Prostate gland (tissue), 2 donors: ENCODE data around the gene TOM1. TPM values are rescaled to one million over a fixed set of nuclear protein-coding genes. Genes with fewer than 3 reads are reported as not detected.

Experiments used
- DNase-seq: peaks from one replicate; pipeline ENCODE4 v3.0.0-alpha.2; 2019; ENCODE audit warnings: low spot score
- H3K27ac ChIP-seq, 2 donors: fragments of 200-600 bp; sonication (generic); 2 replicates each; pipeline ENCODE4 v1.5.1; 2017 to 2019
- H3K27me3 ChIP-seq: fragments of 200-600 bp; sonication (generic); replicated peaks from 2 replicates; pipeline ENCODE4 v1.5.1; 2019; ENCODE audit not compliant: insufficient read depth
- H3K36me3 ChIP-seq, 2 donors: fragments of 200-600 bp; sonication (generic); 1 replicate in 1 of 2; 2 replicates in 1 of 2; pipeline versions ENCODE4 v1.5.1 to v1.8.1; 2017 to 2019
- H3K4me1 ChIP-seq: fragments of 200-600 bp; sonication (generic); replicated peaks from 2 replicates; pipeline ENCODE4 v1.5.1; 2019
- H3K4me3 ChIP-seq, 2 donors: fragments of 200-600 bp; sonication (generic); 2 replicates each; pipeline ENCODE4 v1.5.1; 2017 to 2019
- H3K9me3 ChIP-seq: fragments of 200-600 bp; sonication (generic); 2 replicates; pipeline ENCODE4 v1.5.1; 2017
- POLR2A ChIP-seq: fragments of 450-650 bp; IDR thresholded peaks from one replicate; pipeline ENCODE4 v1.6.1; 2016; ENCODE audit warnings: antibody characterized with exemption, mild to moderate bottlenecking
- POLR2AphosphoS5 ChIP-seq: sonication (generic); formaldehyde crosslinking; IDR thresholded peaks from one replicate; pipeline ENCODE4 v1.6.1; 2017; ENCODE audit warnings: antibody characterized with exemption
- WGBS: methylation state at CpG from one replicate; pipeline ENCODE4 v1.1.5; 2018; 5-methylcytosine and 5-hydroxymethylcytosine counted together
- intact Hi-C: fragments of 100-400 bp; cut with DNase I; formaldehyde crosslinking; loops from one replicate; pipeline ENCODE4 v1.14.2; 2022
- total RNA-seq, 2 donors: library from RNA; depleted of rRNA; stranded (reverse); fragments of >200 nt; gene quantifications; one replicate each; pipeline ENCODE4 v1.1.0, GENCODE V29; 2016
- TF ChIP-seq, protein P1 (sequence below), 4 experiments: fragments of 200-600 bp in 2 of 4; fragments of 450-650 bp in 2 of 4; sonication (generic) in 2 of 4; IDR thresholded peaks; 1 replicate in 3 of 4; 2 replicates in 1 of 4; pipeline ENCODE4 v1.5.1; 2016 to 2019; ENCODE audit warnings: antibody characterized with exemption in 4 of 4, mild to moderate bottlenecking in 2 of 4, moderate library complexity in 2 of 4

Gene TOM1
- 10 to 100 TPM; 65.6 to 68.6 TPM for total RNA-seq

DNA sequence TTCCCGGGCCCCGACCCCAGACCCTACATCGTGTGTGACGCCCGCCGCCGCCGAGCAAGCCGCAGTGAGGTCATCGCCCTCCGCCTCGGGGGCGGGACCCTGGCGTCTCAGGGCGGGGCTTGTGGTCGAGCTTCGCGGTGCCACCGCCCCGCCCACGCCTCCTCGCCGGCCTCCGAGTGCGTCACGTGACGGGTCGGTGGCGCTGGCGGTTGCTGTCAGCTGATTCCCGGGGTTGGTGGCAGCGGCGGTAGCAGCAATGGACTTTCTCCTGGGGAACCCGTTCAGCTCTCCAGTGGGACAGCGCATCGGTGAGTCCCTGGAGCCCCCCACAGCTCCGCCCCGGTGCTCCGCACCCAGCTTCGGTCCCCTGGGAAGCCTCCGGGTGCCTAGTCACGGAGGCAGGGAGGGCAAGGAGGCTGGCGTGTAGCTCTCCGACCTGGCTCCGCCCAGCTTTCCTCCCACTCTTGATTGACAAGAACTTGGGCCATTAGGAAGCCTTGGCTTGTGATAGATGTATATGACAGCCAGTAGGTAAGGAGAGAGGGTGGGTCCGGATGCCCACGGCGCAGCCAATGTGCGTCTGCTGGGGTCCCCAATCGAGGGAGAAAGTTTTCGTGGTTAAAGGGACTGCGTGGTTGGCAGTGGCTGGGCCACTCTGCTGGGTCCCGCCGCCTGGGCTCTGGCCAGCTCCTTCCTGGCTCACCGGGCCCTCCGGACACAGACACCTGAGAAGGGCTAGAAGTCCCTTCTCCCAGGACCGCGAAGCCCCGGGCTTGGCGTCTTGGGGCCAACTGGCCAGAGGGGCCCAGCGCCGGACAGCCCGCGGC, at the start of gene TOM1:
Gene TOM1, plus strand, starts transcription at position 222 of the 827 bp plus-strand sequence. Its CDS starts 35 bp downstream, at position 257.
- Histone ChIP-seq H3K4me3 (peak within 1 kb of the TSS; percentile 59 to 73), H3K36me3 (no peaks in the 10 kb centered on the region), H3K4me1 (no peaks in the 10 kb centered on the region), H3K27me3 (no peaks in the 10 kb centered on the region), H3K27ac (peak within 1 kb of the TSS; percentile 94), H3K9me3 (no peaks in the 10 kb centered on the region)
- intact Hi-C loops, result loop anchor here (10.0 kb wide), 1 partner anchor 1225 kb away; the partner anchor contains the start of gene EIF3D
- whole genome bisulfite sequencing, result 0% methylated on average over 41 of the region's 64 CpGs
- peak; percentile 92 for TF ChIP-seq POLR2A
- TF ChIP-seq POLR2AphosphoS5, result peak; percentile 90
- TF ChIP-seq, protein P1, sequence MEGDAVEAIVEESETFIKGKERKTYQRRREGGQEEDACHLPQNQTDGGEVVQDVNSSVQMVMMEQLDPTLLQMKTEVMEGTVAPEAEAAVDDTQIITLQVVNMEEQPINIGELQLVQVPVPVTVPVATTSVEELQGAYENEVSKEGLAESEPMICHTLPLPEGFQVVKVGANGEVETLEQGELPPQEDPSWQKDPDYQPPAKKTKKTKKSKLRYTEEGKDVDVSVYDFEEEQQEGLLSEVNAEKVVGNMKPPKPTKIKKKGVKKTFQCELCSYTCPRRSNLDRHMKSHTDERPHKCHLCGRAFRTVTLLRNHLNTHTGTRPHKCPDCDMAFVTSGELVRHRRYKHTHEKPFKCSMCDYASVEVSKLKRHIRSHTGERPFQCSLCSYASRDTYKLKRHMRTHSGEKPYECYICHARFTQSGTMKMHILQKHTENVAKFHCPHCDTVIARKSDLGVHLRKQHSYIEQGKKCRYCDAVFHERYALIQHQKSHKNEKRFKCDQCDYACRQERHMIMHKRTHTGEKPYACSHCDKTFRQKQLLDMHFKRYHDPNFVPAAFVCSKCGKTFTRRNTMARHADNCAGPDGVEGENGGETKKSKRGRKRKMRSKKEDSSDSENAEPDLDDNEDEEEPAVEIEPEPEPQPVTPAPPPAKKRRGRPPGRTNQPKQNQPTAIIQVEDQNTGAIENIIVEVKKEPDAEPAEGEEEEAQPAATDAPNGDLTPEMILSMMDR (IDR thresholded peaks at IDR 0.05), result peak in 1 of 4 experiments; percentile 17
- DNase-seq, result peak; percentile 96

DNA sequence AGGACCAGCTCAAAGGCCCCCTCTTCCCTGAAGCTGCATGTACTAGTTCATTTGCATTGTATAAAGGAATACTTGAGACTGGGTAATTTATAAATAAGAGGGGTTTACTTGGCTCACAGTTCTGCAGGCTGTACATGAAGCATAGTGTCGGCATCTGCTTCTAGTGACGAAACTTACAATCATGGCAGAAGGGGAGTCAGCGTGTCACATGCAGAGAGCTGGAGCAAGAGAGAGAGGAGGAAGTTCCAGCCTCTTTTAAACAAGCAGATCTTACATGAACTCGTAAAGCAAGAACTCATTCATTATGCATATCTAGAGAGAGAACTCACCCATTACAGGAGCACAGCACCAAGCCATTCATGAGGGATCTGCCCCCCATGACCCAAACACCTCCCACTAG, 49.5 kb upstream of the TOM1 start:
- WGBS, result 76% methylated on average over 4 of the region's 4 CpGs
- intact Hi-C loops, result no loop called here
- no peak overlapping the region for H3K27ac ChIP-seq
- no peaks in the 10 kb centered on the region for H3K27me3 ChIP-seq
- no peaks in the 10 kb centered on the region for H3K36me3 ChIP-seq
- H3K9me3 ChIP-seq, result no peaks in the 10 kb centered on the region
- no peak overlapping the region for H3K4me3 ChIP-seq
- DNase-seq, result no peak
- TF ChIP-seq POLR2AphosphoS5 (no peak), POLR2A (no peak)
- TF ChIP-seq, protein P1 (IDR thresholded peaks at IDR 0.05), result no peak
- no peaks in the 10 kb centered on the region for H3K4me1 ChIP-seq

DNA sequence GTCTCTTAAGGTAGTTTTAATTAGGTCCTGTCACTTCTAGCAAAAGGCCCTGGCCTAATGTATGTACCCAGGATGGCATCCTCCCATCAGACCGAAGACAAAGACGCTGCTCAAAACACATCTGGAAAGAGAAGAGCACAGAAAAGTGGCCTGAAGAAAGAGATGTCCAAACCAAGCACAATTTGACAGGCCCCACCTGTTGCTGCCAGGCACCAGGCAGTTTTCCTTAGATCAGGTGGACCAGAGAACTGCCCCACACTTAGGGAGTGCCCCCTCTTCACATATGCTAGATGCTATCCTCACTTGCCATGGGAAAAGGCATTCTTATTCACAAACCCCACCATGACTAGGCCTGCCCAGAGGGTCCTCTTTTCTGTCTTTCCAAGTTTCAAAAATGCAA, 45.7 kb upstream of the TOM1 start:
- Histone ChIP-seq H3K9me3 (no peaks in the 10 kb centered on the region), H3K4me3 (no peak overlapping the region), H3K36me3 (no peaks in the 10 kb centered on the region), H3K27me3 (no peaks in the 10 kb centered on the region), H3K27ac (no peak overlapping the region), H3K4me1 (no peaks in the 10 kb centered on the region)
- intact Hi-C loops, result no loop called here
- WGBS, result 81% methylated on average over 2 of the region's 2 CpGs
- DNase-seq, result no peak
- no peak for TF ChIP-seq POLR2AphosphoS5
- no peak for TF ChIP-seq POLR2A
- TF ChIP-seq, protein P1 (IDR thresholded peaks at IDR 0.05), result no peak

DNA sequence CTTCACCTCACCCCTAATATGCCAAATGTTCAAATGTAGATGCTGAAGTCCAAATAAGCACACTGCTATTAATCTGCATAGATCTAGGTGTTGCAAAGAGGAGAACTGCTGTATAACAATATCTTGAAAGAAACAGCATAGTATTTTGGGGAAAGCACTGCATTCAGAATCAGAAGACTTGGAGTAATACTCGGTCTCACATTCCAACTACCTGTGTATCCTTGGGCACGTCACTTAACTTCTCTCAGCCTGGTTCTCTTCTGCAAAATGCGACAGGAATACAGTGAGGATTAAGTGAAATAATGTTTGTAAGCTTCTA, 42.7 kb upstream of the TOM1 start:
- intact Hi-C loops, result no loop called here
- no peaks in the 10 kb centered on the region for H3K36me3 ChIP-seq
- peak overlapping the region; percentile 93 to 95 for H3K27ac ChIP-seq
- H3K4me3 ChIP-seq, result peak overlapping the region; percentile 81 to 95
- no peaks in the 10 kb centered on the region for H3K4me1 ChIP-seq
- WGBS, result 5% methylated on average over 3 of the region's 3 CpGs
- H3K9me3 ChIP-seq, result no peaks in the 10 kb centered on the region
- no peak for TF ChIP-seq POLR2A
- TF ChIP-seq, protein P1 (IDR thresholded peaks at IDR 0.05), result no peak
- TF ChIP-seq POLR2AphosphoS5, result no peak
- no peaks in the 10 kb centered on the region for H3K27me3 ChIP-seq
- DNase-seq, result no peak
